CMK (cell line): ENCODE measurements around the gene PTCH2.
"Not testable (repeated sequence)": the region's sequence is repeated elsewhere in the genome, so short reads cannot be mapped to it uniquely, and the experiment has no call there.

Experiments used
- DNase-seq: peaks from one replicate; pipeline ENCODE4 v3.0.0-alpha.2; 2010; ENCODE audit warnings: low read depth

The PTCH2 gene

DNA sequence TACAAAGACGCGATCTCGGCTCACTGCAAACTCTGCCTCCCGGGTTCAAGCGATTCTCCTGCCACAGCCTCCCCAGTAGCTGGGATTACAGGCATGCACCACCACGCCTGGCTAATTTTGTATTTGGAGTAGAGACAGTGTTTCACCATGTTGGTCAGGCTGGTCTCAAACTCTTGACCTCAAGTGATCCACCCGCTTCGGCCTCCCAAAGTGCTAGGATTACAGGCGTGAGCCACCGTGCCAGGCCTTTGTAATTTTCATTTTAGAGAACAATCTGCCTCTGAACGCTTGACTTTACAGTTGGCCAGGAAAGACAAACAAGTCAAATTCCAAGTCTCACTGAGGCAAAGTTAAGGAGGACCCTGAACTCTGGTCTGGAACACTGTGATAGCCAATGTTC is 4.8 kb downstream of the PTCH2 start:
- DNase-seq, result not testable (repeated sequence)

DNA sequence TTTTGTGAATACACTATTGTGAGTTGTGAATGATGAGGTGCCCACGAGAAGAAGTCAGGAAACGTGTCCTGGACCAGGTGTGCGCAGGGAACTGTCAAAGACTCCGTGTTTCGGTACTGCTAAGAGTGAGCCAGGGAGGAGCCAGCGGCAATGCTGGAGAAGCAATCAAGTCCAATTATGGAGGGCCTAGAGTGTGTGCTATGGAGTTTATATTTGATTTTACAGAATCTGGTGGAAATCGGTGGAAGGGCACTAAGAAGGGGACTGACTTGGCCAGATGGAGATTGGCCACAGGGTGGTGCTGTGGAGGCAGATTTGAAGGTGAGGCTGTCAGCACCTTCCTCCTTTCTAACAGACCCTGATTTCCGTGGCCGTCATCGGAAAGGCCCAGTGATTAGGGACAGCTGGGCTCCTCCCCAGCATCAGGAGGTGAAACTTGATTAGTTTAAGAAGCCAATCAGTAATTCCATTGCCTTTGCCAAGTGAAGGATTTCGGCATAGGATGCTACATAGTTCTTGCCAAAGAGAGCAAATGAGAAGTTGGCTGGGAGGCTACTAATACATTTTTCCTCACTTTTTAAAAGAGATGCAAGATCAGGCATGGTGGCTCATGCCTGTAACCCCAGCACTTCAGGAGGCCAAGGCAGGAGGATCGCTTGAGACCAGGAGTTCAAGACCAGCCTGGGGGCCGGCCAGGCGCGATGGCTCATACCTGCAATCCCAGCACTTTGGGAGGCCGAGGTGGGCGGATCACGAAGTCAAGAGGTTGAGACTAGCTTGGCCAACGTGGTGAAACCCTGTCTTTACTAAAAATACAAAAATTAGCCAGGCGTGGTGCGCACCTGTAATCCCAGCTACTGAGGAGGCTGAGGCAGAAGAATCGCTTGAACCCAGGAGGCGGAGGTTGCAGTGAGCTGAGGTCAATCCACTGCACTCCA is 7.0 kb downstream of the PTCH2 start:
- DNase-seq, result peak; percentile 60

DNA sequence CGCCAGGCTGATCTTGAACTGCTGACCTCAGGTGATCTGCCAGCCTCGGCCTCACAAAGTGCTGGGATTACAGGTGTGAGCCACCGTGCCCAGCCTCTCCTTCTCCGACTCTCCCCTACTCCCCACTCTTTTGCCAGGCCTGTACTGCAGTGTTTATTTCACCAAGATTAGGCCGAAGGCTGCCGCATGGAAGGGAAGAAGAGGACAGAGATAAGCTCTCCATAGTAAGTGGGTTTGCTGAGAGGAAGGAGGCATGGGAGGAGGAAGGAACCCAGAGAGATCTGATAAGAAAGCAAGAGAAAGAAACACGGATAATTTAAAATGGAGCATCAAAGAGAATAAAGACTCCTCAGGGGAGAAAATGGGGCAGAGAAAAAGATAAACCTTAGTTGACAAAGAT is 8.7 kb downstream of the PTCH2 start:
- no peak for DNase-seq

DNA sequence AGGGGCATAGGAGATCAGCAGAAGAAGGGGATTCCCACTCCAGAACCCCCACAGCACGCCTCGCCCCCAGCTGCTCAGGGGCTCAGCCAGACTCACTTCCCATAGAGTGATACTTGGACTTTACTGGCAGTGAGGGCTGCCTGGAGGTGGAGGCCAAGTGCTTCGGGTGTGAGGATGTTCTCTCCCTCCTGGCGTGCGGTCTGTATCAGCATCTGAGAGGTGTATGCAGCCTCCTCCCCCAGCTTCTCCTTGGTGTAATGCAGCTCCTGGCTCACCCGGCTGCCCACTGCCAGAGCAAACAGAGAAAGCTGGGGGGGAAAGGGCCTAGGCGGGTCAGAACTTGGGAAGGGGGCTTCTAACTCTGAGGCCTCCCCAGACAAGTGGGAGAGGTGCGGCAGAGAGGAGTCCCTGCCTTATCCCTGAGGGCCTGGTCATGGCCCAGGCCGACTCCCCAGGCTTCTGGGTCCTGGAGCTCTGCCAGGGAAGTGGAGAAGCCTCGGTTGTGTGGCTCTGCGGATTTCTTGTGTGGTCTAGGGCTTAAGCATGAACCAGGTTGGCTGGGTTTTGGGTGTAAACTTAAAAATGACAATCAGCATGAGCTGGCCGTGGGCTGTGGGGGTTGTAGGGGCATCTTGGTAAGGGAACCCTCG is 10.9 kb downstream of the PTCH2 start:
- no peak for DNase-seq

DNA sequence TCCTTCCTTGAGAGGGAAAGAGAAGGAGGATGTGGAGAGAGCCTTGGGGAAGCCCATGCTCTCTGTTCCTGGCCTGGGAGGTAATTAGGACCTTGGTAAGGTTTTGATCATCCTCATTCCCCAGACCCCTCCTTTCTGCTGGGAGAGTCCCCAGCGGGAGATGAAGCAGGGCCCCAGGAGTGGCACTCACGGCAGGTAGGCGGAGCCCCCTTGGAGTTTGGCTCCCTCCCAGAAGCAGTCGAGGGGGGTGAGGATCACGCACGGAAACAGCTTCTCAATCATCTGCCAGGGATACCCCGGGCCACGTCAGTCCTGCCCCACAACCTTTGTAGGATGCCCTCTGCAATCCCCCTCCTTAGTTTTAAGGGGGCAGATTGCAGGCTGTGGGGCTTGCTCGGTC is 11.5 kb downstream of the PTCH2 start:
- DNase-seq, result no peak

DNA sequence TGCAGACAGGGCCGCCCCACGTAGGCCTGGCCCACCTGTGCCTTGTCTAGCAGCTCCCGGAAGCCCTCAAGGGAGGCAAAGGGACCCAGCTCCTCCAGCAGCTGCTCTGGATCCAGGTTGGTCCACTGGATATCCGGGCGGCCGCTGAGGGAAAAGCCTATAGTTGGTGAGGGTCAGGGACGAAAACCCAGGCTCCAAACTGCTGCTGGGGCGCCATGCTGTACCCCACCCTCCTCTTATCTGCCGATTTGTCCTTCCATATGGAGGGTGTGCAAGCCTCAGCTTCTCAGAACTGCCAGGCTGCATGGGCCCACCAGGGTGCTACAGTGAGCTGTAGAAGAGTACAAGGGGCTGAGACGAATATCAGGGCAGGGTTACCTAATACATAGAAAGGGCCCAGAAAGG is 12.2 kb downstream of the PTCH2 start:
- no peak for DNase-seq

DNA sequence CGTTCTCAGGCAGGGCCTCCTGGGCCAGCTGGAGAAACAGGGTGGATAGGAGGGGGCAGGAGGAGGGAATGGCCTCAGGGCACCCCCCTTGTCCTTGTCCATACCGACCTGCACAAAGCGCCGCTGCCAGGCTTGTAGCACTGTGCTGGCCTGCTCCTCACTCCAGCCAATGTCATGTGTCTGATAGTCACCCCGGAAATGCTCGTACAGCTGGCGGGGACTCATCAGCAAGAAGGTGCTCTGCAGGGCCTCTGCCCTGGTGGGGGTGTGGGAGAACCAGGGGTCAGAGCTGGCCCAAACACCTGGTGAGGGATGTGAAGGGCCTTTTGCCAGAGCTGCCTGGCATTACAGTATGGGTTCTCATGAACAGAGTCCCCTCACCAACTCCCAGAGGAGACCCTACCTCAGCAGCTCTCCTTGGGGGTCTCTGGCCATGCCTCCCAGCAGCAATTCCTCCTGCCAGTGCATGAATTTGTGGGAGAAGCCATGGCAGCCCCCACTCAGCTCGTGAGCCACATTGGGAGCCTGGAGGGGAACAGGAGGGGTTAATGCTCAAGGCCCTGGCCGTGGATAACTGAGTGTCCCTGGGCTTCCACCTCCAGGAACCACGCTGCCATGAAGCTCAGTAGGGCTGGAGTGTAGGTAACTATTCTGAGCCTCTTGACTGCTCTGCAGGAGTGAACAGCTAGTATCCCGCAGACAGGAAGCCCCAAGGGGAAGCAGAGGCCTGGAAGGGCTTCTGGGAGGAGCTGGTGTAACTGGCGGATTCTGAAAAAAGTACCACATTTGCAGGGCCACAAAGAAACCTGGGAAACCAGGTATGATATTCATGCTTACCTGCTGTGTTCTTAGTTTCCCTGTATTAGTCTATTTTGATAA is 13.3 kb downstream of the PTCH2 start:
- DNase-seq, result no peak

DNA sequence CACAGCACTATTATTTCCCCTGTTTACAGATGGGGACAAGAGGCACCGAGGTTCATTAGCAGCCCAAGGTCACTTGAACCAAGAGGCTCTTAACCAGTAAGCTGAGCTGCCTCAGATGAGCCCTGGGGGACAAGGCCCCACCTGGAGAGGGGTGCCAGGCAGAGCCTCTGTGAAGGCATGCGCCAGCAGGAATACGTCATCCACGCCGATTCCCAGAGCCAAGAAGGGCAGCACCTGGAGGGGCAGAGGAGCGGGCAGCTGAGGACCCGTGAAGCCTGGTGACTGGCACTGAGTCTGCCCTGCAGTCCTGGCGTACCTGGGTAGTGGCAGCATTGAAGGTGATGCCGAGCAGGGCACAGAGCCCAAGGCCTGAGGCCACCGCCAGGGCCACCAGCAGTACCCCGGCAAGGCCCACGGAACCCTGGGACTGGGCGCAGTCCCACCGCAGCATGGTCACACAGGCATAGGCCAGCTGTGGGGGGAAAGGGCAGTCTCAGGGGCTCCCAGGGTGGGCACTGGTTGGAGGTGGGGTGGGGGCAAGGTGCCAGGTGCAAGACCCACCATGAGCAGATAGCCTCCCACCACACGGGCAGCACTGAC is 14.1 kb downstream of the PTCH2 start:
- no peak for DNase-seq

DNA sequence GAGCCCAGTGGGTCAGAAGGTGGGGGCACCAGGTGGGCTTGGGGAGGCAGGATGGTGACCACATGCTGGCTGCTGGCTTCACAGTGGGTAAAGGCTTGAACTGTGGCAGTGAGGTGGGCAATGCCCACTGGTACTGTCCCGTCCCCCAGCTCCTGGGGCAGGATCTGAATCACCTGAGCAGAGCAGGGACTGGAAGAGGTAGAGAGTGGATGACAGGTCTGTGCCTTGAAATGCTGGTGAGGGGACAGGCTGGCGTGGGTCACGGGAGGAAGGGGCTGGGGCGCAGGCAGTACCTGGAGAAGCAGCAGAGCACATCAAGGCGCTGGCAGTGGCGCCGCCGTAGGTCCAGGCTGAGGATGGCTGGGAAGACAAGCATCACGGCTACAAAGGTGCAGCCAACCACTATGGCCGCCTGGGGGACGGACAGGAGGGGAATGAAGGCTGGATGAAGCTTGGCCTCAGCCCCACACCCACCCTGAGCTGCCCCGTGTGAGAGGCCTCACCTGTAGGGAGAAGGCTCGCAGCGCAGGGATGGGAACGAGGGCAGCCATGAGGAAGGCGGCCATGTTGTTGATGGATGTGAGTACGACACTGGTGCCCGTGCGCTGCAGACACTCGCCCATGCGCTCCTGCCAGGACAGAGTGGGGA is 14.9 kb downstream of the PTCH2 start:
- DNase-seq, result no peak

DNA sequence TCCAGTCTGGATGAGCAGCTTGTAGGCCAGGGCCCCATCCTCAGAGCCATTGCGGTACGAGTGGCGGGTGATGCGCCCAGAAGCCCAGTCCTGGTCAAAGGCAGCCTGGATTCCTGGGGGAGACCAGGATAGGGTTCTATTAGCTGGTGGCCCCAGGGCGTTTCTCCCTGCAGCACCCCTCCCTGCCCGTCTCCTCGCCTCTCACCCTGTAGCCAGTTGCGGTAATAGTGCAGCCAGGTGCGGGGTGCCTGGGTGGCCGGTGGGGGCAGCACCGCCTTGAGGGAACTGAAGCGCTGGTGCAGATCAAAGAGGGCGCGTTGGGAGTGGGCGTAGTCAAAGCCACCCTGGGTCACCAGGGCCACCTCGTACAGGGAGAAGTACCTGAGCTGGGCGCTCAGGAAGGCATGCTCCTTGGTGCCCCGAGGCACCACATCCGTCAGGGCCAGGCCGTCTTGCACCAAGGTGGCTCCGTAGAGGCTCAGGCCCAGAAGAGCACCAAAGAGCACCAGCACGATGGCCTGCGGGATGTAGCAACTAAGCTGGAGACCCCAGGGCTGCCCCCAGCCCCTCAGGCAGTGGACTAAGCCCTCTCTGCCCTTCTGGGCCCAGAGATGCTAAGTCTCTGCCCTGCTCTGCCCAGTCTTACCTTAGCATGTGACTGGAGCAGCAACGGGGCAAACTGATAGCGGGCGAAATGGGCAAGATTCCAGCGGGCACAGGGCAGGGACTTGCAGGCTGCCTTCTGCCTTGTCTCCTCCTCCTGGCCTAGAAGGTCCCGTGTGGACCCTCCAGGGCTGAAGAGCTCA is 15.7 kb downstream of the PTCH2 start:
- no peak for DNase-seq

DNA sequence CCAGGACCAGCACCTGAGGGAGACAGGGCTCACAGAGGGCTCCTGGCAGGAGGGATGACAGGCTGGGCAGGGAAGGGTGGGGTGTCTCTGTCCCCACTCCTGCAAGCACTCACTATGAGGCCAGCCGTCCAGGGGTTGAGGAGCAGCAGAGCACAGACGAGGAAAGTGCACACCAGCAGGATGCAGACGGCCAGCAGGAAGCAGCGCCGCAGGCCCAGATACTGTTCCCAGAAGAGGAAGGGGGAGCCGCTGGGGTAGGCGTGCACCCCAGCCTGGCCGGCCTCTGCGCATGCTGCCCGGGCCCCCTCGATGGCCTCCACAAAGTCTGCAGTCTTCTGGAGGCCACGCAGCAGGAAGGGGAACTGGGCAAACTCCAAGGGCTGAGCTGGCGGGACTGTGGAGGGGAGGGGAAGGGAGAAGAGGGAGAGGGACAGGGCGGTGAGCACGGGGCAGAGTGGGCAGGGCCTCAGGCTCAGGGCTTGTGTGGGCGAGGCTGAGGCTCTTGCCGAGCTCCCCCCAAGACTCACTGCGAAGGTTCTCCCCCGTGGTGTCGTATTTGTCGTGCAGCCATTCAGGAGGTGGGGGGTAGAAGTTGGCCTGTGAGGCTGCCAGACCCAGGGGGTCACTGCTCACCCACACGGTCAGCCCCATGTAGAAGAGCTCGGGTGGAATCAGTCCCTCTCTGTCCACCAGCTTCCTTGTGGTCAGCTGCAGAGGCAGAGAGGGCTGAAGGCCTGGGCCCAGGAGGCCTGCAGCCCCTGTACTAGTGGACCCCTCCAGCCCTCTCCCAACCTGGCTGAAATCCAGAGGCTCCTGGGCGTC is 16.5 kb downstream of the PTCH2 start:
- peak; percentile 97 for DNase-seq

DNA sequence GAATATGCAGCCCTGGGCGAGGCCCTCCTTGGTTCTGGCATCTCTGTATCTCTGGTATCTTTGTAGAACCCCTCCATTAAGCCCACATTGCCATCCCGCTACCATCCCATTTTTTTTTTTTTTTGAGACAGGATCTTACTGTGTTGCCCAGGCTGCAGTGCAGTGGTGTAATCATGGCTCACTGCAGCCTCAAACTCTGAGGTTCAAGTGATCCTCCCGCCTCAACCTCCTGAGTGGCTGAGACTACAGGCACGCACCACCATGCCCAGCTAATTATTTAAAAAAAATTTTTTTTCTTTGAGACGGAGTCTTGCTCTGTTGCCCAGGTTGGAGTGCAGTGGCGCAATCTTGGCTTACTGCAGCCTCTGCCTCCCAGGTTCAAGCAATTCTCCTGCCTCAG is 18.7 kb downstream of the PTCH2 start:
- DNase-seq, result not testable (repeated sequence)

DNA sequence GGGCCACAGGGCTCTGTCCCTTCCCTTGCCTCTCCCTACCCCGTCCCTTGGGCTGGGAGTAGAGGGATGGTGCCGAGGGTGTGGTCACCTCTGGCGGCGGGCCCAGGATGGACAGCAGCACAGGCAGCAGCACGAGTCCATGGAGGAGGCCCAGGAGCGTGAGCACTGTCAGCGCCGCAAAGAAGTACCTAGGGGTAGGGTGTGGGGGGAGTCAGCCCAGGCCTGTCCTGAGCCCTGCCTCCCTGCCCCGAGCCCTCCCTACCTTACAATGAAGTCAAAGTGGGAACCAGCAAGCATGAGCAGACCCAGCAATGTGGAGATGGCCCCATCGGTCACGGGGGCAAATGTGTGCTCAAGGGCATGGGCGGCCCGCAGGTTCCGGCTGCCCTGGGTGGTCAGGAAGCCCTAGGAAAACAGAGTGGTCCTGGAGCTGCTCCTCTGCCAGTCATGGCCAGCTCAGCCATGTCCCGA is 20.0 kb downstream of the PTCH2 start:
- no peak for DNase-seq

DNA sequence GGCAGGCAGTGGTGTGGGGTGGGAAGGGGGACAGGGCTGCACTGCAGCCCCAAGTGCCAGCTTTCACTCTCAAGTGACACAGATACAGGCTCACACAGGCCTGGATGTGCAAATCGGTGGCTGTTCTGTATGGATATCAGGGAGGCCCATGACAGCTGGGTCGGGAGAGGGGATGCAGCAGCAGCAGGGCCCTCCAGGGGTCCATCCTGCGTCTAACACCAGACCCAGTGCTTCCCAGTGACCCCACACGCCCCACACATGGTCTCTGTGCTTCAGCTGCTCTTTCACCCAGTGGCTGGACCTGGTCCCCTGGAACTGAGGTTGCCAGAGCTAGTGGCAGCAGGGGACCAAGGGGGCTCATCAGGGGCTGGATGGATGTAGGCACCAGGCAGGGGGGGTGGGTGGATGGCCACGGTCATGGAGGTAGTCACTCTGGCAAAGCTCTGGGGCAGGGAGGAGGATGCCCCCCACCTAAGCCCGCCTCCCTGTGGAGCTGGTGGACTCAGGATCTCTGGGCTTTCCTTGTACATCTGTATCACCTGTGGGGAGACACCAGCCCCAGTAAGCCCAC is 20.8 kb downstream of the PTCH2 start:
- DNase-seq, result no peak

DNA sequence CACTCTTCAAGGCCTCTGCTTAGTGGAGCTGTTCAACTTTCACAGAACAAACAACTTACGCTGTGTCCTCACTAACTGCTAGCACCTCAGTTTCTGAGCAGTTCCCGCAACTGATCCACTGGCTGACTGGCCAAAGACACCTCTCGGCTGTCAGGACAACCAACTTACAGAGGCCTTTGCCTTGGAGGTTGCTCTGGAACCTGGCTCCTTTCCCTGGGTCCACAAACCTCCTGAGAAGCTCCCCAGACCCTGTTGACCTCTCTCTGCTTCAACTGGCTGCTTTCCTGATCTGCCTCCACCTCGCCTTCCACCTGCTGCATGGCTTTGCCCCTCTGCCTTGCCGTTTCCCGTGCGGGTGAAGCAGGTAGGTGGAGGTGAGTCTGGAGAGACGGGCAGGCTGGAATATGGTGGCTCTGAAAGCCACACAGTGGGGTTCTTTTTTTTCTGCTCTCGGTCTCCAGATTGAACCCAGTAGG is 21.8 kb downstream of the PTCH2 start:
- DNase-seq, result no peak

DNA sequence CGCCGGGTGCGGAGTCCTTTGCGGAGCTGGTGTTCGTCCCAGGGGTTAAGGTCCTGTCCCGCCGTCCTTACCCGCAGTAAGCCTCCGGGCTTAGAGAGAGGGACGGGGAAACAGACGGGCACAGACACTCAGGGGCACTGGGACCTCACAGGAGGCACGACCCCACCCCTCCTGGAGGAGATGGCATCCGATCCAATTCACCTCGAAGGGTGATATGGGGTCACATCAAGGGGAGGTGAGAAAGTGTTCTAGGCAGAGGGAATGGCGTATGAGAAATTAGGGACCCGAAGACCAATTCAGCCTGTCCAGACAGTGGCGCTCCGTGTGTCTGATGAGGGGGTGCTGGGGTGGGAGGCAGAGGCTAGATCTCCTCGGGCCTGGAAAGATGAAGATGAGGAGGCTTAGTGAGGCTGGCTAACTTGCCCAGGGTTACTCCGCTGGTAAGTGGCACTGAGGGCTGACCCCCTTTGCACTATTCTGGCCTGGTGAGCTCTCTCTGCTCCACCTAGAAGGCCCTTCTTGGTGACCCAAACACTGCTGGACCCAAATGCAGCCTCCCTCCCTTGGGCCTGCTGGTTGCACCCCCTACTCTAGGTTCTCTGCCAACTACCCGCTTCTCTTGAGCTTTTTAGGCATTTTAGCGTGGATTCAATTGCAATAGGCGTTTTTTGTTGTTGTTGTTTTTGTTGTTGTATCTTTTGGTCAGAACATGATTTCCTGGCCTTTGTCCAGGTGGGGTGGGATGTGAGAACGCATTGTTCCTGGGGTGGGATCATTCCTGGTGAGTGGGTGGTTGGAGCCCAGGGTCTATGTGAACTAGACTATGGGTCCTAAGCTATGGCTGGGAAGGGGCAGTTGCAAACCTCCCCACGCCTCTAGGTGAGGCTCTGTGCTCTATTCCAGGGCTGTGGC is 22.5 kb downstream of the PTCH2 start:
- DNase-seq, result no peak

DNA sequence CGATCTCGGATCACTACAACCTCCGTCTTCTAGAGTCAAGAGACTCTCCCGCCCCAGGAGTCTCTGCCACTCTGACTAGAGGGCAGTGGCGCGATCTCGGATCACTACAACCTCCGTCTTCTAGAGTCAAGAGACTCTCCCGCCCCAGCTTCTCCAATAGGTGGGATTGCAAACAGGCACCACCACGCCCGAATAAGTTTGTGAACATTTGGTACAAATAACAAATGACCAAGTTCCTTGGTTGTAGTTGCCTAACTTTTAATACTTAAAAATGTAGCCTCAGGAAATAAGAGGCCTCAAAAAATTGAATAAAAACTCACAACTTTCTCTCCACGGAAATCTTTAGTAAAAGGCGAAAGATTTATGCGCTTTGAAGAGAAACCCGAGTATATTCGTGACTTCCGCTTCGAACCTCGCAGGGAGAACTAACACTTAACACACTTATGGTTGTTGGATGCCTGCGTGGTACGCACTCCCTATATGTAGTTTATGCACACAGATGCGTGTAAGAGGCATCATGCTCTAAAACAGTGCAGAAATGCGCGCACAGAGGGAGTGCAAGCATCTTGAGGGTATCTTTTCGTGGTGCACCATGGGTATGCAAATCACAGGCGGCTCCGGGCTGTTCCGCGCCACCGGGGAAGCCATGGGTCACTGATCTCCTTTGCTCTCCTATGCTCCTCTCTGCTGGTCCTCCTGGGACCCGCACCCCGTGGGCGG is 23.3 kb downstream of the PTCH2 start:
- no peak for DNase-seq
